Measurements from ENCODE around the gene PASK.

PASK gene

GRCh38 chr2:241179899-241180298 lies 30.6 kb upstream of the PASK start:
- no peak for DNase-seq (ENCODE audit: low read depth)

DNA sequence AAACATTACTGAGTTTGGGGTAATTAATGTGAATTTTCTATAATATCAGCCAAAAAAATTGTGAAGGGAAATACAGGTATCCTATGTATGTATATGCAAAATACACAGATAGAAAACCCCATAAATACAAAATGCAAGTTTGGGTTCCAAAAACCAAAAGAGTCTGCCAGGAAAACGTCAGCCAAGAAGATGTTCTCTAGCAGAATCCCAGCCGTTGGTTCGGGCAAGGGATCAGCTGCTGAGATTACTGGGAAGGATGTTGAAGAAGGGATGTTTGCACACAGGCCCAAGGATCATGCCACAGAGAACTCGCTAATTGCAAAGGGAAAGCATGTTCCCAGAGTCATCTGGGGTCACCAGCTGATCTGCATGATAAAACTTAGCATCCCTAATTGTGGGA lies 29.7 kb upstream of the PASK start:
- no peak for DNase-seq (ENCODE audit: low read depth)

DNA sequence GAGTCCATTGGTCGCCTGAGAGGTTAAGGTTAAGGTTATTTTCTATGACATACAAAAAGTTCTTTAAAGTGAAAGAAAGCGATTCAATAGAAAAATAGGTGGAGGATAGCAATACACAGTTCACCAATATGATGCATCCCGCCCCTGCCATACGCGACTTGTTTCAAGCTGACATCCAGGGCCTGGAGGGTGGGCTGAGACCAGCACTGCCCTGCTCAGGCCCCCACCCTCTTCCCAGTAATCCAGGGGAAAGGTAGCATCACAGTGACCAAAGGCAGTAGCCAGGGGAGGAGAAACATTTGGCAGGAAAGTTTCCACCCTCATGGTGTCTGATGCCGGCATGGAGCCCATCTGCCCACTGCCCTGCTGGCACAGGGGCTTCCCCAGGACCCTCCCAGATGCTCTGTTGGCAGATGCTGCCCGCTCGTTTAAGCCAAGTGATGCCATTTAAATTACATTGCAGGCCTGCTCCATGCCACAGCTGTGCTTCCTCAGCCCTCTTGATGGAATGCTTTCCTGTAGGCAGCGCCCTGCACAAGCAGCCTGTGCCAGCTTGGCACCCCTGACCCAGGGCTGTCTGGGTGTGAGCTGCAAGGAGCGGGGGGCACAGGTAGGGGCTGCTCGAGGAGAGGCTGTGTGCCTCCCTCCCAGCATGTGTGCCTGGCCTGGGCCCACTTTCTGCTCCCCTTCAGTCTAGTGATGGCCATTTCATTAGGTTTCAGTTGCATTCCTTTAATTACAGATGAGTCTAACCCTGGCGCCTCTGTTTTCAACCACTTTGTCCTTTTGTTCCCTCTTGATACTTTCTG lies 28.5 kb upstream of the PASK start:
- no peak for DNase-seq (ENCODE audit: low read depth)

DNA sequence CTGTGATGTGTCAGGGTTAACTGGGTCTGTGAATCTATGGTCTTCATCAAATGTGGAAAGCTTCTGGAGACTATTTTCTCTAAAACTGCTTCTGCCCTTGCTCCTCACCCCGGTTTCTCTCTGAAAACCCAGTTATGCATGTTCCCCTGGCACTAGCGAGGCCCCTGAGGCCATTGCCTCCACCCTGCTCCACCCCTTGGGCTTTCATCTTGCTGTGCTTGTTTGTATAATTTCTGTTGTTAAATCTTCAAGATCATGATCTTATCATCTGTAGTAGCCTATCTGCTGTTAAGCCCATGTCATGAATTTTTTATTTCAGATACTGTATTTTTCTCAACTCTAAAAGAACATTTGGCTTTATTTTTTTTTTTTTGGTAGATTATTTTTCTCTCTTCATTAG lies 24.3 kb upstream of the PASK start:
- no peak for DNase-seq (ENCODE audit: low read depth)

DNA sequence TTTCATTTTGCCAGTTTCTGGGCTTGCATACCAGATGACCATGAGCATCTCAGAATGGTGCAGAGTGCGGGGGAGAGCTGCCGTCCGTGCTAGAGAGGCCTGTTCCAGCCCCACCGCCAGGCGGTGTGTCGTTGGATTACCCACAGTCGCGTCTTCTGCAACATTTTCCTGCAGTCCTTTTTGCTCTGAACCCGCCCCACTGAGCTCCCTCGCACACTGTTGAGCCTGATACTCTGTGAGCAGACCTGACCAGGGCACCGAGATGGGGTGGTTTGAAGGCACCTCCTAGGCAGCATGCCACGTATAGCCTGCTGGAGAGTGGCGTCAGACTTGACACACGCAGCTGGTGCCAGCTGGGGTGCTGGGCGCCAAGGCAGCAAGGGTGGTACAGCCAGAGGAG lies 19.1 kb upstream of the PASK start:
- DNase-seq (ENCODE audit: low read depth): no peak

DNA sequence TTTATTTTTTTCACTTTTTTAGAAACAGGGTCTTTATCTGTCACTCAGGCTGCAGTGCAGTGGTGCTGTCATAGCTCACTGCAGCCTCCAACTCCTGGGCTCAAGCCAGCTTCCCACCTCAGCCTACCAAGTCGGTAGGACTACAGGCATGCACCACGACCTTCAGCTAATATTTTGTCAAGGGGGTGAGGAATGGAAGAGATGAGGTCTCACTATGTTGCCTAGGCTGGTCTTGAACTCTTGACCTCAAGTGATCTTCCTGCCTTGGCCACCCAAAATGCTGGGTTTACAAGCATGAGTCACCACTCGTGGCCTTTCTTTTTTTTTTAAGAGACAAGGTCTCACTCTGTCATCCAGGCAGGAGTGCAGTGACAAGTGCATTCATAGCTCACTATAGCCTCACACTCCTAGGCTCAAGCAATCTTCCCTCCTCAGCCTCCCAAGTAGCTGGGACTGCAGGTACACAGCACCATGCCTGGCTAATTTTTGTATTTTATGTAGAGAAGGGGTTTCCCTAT lies 14.4 kb upstream of the PASK start:
- DNase-seq (ENCODE audit: low read depth): peak; percentile 23

- DNase-seq (ENCODE audit: low read depth): peak; percentile 79
Measured at GRCh38 chr2:241161646-241162281, 12.5 kb upstream of the PASK start.

- no peak for DNase-seq (ENCODE audit: low read depth)
Measured at GRCh38 chr2:241160318-241160717, 11.0 kb upstream of the PASK start.

DNA sequence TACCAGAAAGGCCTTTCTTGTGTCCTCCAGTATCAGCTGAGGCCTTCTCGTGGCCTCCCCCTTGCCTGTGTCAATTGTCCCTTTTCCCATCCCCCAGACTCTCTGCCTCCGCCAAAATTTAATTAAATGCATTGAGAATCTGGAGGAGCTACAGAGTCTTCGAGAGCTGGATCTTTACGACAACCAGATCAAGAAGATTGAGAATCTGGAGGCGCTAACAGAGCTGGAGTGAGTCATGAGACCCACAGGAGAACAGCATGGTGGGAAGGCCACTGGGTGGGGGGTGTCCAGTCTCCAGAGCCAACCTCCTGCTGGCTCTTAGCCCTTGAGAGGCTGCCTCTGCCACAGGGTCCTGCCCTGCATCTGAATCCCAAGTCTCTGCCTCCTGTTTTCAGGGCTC lies 9.8 kb upstream of the PASK start:
- no peak for DNase-seq (ENCODE audit: low read depth)

- DNase-seq (ENCODE audit: low read depth): no peak
Measured at GRCh38 chr2:241158546-241158900, 9.3 kb upstream of the PASK start.

DNA sequence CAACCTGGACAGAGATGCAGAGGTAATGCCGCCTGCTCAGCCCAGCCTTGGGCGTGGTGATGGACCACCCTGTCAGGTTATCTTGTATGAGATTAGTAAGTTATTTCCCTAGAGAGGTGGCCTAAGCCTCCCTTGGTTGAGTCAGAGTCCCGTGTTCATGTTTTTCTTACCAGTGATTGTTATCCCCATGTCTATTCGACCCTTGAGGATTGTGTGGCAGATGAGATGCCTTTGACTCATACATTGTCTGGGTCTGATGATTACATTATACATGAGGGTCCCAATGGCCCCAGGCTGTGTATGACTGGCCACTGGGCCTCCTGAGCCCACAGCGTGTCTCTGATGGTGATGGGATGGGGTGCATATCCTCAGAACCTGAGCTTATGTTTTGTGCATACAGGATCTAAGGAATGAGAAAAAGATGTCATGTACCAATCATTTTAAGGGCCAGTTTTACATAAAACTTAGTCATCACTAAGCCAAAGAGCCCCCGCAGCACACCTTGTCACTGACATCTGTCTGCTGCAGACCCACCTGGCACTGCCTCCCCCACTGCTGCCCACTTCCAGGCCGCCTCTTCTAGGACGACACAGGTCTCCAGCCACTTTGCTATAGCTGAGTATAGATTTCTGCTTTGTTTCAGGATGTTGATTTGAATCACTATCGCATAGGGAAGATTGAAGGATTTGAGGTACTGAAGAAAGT lies 8.7 kb upstream of the PASK start:
- peak; percentile 93 for DNase-seq (ENCODE audit: low read depth)

DNA sequence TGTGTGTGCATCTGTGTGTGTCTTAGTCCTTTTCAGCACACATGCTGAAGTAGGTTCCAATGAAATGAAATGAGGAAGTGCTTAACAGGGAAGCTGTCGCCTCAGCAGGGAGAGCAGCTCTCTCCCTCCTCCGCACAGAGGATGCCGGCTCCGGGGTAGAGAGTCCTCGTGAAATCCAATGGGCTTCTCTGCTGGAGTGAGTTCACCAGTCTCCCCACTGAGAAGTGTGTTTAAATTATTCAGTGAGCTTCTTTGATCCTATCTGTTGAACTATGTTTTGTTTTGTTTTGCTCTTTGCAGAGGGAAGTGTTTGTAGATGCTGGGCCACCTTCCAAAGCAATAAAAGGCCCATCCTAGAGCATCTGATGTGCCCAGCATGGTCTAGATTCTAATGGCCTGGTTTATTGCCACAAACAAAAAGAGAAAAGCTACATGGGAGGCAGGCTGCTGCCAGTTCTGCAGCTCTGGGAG lies 7.7 kb upstream of the PASK start:
- DNase-seq (ENCODE audit: low read depth): no peak

DNA sequence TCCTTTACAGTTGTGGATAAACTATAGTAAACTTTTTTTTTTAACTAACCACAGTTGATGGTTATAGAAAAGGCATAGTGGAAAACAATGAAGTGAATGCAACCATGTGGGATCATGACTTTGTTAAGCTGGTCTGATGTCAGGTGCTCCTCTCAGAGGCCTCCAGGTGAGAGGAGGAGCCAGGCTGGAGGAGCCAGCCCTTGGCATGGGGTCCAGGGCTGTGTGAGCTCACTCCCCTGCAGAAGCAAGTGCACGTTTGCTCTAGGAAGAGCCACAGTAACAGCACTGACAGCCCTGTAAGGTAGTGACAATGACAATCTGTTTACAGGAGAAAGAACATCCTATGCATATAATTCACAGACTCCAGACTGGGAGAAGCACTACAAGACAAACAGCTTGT lies 6.7 kb upstream of the PASK start:
- DNase-seq (ENCODE audit: low read depth): no peak

DNA sequence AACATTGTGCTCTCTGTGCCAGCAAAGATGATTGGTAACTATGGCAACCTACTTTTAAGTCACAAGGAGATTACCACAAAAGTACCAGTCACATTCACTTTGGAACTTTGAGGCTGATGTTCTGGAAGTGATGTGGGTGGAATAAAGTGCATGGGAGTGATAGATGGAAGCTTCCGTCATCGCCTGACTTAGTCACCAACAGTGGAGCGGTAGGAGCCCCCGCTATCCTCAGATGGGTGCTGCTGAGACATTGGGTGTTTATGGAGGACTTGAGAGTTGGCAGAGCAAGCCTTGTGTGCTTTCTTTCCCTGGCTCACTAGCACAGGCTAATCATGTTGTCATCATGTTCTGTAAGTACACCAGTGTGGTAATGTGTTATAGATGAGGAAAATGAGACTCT lies 5.6 kb upstream of the PASK start:
- no peak for DNase-seq (ENCODE audit: low read depth)

DNA sequence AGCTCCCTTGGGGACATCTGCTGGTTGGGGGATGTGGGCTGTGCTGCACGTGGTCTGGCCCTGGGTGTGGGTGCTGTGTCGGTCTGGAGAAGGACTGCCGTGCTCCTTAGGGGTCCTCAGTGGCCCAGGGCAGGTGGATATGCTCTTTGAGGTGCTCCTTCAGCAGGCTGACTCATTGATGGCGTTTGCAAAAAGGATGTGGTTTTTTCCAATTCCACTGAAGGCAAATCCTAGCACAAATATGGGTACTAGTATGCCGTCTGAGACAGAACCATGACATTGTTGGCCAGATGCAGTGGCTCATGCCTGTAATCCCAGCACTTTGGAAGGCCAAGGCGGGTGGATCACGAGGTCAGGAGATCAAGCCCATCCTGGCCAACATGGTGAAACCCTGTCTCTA lies 4.3 kb upstream of the PASK start:
- DNase-seq (ENCODE audit: low read depth): peak; percentile 77

DNA sequence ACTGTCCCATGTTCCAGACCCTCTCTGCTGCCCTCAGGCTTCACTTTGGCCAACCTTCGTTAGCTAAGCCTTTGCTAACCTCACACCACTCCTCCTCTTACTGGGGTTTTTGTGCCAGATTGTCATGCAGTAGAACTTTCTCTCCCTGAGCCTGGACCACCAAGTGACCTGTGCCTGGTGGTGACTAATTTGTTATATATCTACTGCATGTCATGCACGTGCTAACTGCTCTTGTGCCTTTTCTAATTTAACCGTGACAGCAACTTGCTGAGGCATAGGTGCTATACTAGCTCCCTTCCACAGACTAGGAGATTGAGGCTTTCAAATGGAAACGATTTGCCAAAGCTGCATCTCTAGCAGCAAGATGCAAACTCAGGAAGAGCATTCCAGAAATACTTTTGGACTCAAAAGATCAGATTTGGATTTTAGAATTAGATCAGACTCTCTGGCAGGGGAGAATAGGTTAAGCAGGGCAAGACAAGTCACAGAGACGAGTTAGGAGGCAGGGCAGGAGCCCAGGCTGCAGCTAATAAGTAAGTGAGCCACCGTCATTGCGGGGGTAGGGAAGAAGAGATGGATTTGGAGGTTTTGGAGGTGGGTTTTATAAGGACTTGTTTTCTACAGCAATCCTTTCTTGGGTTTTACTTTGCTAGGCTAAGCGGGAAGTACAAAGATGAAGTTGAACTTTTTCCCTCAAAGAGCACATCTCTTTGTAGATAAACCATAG lies 2.8 kb upstream of the PASK start:
- peak; percentile 50 for DNase-seq (ENCODE audit: low read depth)

DNA sequence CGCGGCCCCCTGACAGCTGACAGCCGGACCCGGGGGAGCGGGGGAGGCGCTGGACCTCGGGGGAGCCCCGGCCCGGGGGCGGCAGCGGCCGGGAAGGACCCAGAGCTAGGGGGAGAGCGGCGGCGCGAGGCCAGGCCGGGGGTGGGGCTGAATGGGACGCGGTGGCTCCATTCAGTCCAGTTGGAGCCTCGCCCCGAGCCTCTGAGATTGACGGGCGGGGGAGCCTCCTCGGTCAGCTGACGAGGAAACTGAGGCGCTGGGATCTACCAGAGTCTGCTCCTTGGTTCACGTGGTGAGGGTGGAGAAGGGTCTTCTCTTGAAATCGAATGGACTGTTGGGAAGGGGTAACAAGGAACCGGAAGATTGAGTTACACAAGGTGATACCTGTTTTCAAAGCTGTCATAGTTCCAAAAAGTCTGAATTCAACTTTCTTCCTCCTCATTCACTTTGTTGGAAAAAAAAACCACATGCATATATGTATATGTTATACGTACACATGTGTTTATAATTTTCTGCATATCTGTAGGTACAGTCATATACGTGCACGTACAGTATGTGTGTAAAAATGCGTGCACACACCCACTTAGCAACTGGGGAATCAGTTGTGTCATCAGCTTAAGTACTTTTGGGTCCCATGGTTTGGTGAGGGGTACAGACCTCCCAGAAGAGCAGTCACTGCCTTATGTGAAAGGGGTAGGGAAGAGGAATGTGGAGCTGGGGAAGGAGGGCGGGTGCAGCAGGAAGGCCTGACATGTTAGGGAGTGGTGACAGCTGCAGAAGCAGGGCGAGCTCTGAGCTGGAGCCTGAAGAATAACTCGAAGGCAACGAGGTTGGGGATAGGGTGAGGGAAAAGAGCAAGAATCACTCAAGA lies 1.6 kb upstream of the PASK start:
- peak; percentile 42 for DNase-seq (ENCODE audit: low read depth)

- DNase-seq (ENCODE audit: low read depth): peak; percentile 95
Measured at GRCh38 chr2:241149925-241150659, 820 bp upstream of the PASK start, which contains the start of gene PPP1R7. Gene PPP1R7, plus strand, starts transcription at chr2:241150467. Its CDS starts 29 bp downstream, at chr2:241150496.

- no peak for DNase-seq (ENCODE audit: low read depth)
Measured at GRCh38 chr2:241149675-241149924, 328 bp upstream of the PASK start.

- DNase-seq (ENCODE audit: low read depth): no peak
Measured at GRCh38 chr2:241148239-241148638, 1.0 kb downstream of the PASK start.

GRCh38 chr2:241147336-241147735 lies 1.9 kb downstream of the PASK start:
- DNase-seq (ENCODE audit: low read depth): no peak

Measured in ELR (cell line).